Regular cardiac myocyte (primary cell): ENCODE results near the gene PDE6H. TPM values are rescaled to one million over a fixed set of nuclear protein-coding genes. Genes with fewer than 3 reads are reported as not detected.

Experiments
- total RNA-seq: library from RNA; depleted of rRNA; stranded (reverse); fragments of >200 nt; gene quantifications from 2 replicates; pipeline ENCODE4 v1.2.3, GENCODE V29; 2014

Gene PDE6H
- not detected in 2 replicates for total RNA-seq

GRCh38 chr12:14972816-14973215 is at the start of gene PDE6H:
Gene PDE6H (plus strand): TSS chr12:14973042. CDS start chr12:14978013, 4,971 bp downstream.

DNA sequence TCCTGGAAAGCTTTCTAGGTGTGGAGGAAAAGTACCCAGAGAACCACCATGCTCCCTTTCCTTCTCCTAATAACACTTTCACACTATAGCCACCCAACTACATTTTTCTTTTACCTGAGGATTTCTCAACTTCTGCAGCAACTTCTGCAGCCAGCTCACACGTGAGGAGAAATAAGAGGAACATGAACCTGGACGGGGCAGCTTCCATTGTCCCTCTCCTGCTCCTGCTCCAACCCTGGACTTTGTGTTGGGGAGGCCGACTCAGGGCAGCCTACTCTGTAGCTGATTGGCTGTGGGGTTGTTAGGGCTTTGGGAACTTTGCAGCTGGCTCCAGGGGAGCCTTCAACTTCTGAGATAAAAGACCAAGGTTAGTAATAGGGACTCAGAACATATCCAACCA is 34.5 kb upstream of the PDE6H start, which contains the start of gene ERP27:
Gene ERP27 (minus strand): TSS at position 237 of the 400 bp plus-strand sequence. CDS start 29 bp downstream, at position 208.

DNA sequence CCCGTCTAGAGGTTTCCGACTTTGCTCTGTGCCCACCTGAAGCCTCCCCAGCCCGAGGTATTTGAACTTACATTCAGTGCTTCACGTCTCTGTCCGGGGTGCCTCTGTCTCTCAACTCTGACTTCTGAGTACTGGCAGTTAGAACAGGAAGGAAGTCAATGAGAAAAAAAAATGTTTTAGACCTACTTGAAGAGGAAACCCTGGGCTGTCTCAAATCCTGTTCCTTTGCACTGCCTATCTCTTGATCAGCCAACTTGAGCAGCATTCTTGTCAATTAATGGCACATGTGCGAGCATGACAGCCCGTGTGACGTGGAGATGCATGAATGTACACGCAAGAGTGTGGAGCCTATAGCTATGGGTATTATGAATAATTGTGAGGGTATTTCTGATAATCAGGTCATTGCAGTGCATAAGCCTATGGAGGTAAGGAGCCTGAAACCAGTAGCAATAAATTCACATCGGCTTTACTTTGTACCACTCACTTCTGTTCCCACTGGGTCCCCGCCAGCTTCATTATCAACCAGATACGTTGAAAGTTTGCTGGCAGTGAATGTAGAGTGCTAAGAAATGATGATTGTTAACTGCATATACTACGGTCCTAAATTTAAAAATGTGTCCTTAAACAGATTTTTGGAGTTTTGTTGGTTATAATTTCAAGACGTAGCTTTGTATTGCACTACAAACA is 11.2 kb upstream of the PDE6H start, which contains the start of gene ARHGDIB:
Gene ARHGDIB (minus strand): TSS at position 136 of the 687 bp plus-strand sequence. CDS start 10,889 bp downstream, outside the sequence.

Other genes starting within 250 kb of the PDE6H start
- gene WBP11, start 169.6 kb upstream of the PDE6H start, total RNA-seq: 9.3 and 9.6 TPM in 2 replicates
- 0.28 and 1.5 TPM in 2 replicates for gene C12orf60, start 169.4 kb upstream of the PDE6H start, total RNA-seq
- 0.38 and 6.2 TPM in 2 replicates for gene SMCO3, start 158.9 kb upstream of the PDE6H start, total RNA-seq
- 1.3 and 7.9 TPM in 2 replicates for gene ART4, start 129.5 kb upstream of the PDE6H start, total RNA-seq
- gene MGP, start 87.2 kb upstream of the PDE6H start, total RNA-seq: 47.7 and 113 TPM in 2 replicates
- 0.19 TPM in 1 of 2 replicates, not detected in the other for gene ERP27, start 34.5 kb upstream of the PDE6H start, total RNA-seq
- 36.9 and 90.9 TPM in 2 replicates for gene ARHGDIB, start 11.4 kb upstream of the PDE6H start, total RNA-seq
- 0.19 and 1.1 TPM in 2 replicates for gene RERG, start 248.4 kb downstream of the PDE6H start, total RNA-seq